Smooth muscle cell (in vitro differentiated cells): ENCODE data around the gene MRPS27. TPM values are rescaled to one million over a fixed set of nuclear protein-coding genes. Genes with fewer than 3 reads are reported as not detected.

Source experiments
- DNase-seq: peaks from one replicate; lab custom pipeline; 2025; ENCODE audit not compliant: unreplicated experiment; lab: John Stamatoyannopoulos, UW
- H2AFZ ChIP-seq: fragments of 200-600 bp; sonication (generic); 2 replicates; pipeline ENCODE4 v1.6.0; 2016; ENCODE audit warnings: antibody characterized with exemption, low read depth, mild to moderate bottlenecking
- H3F3A ChIP-seq: fragments of 200-600 bp; sonication (generic); 2 replicates; pipeline ENCODE4 v1.6.0; 2017; ENCODE audit warnings: antibody characterized with exemption, low read depth
- H3K27ac ChIP-seq: fragments of 200-600 bp; sonication (generic); 2 replicates; pipeline ENCODE4 v1.5.1; 2016; ENCODE audit warnings: low read depth, mild to moderate bottlenecking
- H3K27me3 ChIP-seq: fragments of 200-600 bp; sonication (generic); 2 replicates; pipeline ENCODE4 v1.6.1; 2016; ENCODE audit warnings: low read depth, mild to moderate bottlenecking
- H3K36me3 ChIP-seq: fragments of 200-600 bp; sonication (generic); 2 replicates; pipeline ENCODE4 v1.5.1; 2016; ENCODE audit warnings: low read depth
- H3K4me1 ChIP-seq: fragments of 200-600 bp; sonication (generic); 2 replicates; pipeline ENCODE4 v1.5.1; 2016; ENCODE audit warnings: low read depth
- H3K4me2 ChIP-seq: fragments of 200-600 bp; sonication (generic); 2 replicates; pipeline ENCODE4 v1.6.0; 2016; ENCODE audit warnings: mild to moderate bottlenecking
- H3K4me3 ChIP-seq: fragments of 200-600 bp; sonication (generic); 2 replicates; pipeline ENCODE4 v1.5.1; 2016; ENCODE audit warnings: mild to moderate bottlenecking
- H3K79me2 ChIP-seq: fragments of 200-600 bp; sonication (generic); 2 replicates; pipeline ENCODE4 v1.6.0; 2016; ENCODE audit warnings: low read depth, mild to moderate bottlenecking
- H3K9ac ChIP-seq: fragments of 200-600 bp; sonication (generic); 2 replicates; pipeline ENCODE4 v1.6.0; 2016; ENCODE audit warnings: low read depth
- H3K9me3 ChIP-seq: fragments of 200-600 bp; sonication (generic); replicated peaks from 2 replicates; pipeline ENCODE4 v1.5.1; 2016; ENCODE audit warnings: low read depth
- H4K20me1 ChIP-seq: fragments of 200-600 bp; sonication (generic); 2 replicates; pipeline ENCODE4 v1.6.0; 2016; ENCODE audit warnings: low read depth
- WGBS: methylation state at CpG from one replicate; pipeline ENCODE4 v1.1.7; 2016; ENCODE audit warnings: low lambda C conversion rate; 5-methylcytosine and 5-hydroxymethylcytosine counted together
- polyA plus RNA-seq: library from polyadenylated mRNA; unstranded; fragments of >200 nt; fragmentation: Nextera tagmentation; extraction: Ambion mirVana; gene quantifications from 2 replicates; pipeline ENCODE4 v1.2.1, GENCODE V29; 2016
- total RNA-seq: library from RNA; depleted of rRNA; stranded (reverse); fragments of >200 nt; gene quantifications from 2 replicates; pipeline ENCODE4 v1.2.3, GENCODE V29; 2014
- TF ChIP-seq, protein P1 (sequence below): fragments of 200-600 bp; sonication (generic); IDR thresholded peaks from 2 replicates; pipeline ENCODE4 v1.5.1; 2017; ENCODE audit warnings: borderline replicate concordance, mild to moderate bottlenecking, antibody characterized with exemption; ENCODE audit not compliant: insufficient read depth, poor library complexity, severe bottlenecking

The MRPS27 gene
- total and polyA plus RNA-seq, 2 experiments from 2014 or later: 36.7 to 38.3 TPM

- WGBS: 79% methylated on average over 5 of the region's 5 CpGs
- H4K20me1 ChIP-seq: no peaks in the 10 kb centered on the region
- peaks cover 27% of the 10 kb centered on the region for H3F3A ChIP-seq
- no peak overlapping the region for H3K9ac ChIP-seq
- no peaks in the 10 kb centered on the region for H3K36me3 ChIP-seq
- H3K4me3 ChIP-seq: no peak overlapping the region
- H3K9me3 ChIP-seq: no peaks in the 10 kb centered on the region
- TF ChIP-seq, protein P1, sequence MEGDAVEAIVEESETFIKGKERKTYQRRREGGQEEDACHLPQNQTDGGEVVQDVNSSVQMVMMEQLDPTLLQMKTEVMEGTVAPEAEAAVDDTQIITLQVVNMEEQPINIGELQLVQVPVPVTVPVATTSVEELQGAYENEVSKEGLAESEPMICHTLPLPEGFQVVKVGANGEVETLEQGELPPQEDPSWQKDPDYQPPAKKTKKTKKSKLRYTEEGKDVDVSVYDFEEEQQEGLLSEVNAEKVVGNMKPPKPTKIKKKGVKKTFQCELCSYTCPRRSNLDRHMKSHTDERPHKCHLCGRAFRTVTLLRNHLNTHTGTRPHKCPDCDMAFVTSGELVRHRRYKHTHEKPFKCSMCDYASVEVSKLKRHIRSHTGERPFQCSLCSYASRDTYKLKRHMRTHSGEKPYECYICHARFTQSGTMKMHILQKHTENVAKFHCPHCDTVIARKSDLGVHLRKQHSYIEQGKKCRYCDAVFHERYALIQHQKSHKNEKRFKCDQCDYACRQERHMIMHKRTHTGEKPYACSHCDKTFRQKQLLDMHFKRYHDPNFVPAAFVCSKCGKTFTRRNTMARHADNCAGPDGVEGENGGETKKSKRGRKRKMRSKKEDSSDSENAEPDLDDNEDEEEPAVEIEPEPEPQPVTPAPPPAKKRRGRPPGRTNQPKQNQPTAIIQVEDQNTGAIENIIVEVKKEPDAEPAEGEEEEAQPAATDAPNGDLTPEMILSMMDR: no peak
- H3K79me2 ChIP-seq: peaks cover 15% of the 10 kb centered on the region
- H3K4me2 ChIP-seq: no peak overlapping the region
- DNase-seq: no peak
- H3K27me3 ChIP-seq: no peaks in the 10 kb centered on the region
- peaks cover 82% of the 10 kb centered on the region for H3K4me1 ChIP-seq
- no peak overlapping the region for H3K27ac ChIP-seq
- no peak overlapping the region for H2AFZ ChIP-seq
Observed at GRCh38 chr5:72241346-72242003, 78.6 kb downstream of the MRPS27 start.

DNA sequence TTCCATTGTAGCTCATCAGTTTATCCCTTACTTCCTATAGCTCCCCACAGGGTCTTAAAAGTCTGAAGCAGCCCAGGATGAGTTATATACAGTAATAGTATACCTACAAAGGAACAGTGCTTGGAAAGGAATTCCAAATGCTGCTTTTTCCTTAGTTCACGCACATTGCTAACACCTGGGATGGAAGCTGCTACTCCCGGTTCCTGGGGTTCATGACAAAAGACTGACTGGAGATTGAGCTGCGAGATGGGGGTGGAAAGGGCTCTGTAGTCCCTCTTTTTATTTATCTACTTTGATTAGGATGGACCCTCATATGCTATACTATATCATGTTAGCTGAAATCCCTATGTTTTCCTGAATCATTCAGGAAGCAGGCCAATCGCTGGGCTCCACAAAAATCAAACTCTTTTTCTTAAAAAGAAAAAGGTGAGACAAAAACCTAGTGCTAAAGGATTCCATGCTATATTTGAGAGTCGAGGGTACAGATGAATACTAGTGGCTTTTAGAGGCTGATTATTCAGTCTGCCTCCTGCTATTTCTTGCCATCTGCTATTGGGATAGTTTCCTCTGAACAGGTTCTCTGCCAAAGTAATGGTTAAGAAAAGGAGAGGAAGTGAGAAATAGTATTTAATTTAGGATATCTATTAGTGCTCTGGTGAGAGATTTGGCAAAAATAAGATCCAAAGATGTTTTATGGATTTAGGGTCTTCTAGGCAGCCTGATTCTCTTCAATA is 81.2 kb downstream of the MRPS27 start:
- no peak overlapping the region for H2AFZ ChIP-seq
- H3K9me3 ChIP-seq: no peaks in the 10 kb centered on the region
- peaks cover 73% of the 10 kb centered on the region for H3K4me1 ChIP-seq
- H3K9ac ChIP-seq: no peak overlapping the region
- H3K4me2 ChIP-seq: peak overlapping the region; percentile 37
- no peak for DNase-seq
- WGBS: 76% methylated on average over 5 of the region's 5 CpGs
- H3K79me2 ChIP-seq: peaks cover 15% of the 10 kb centered on the region
- H3K36me3 ChIP-seq: no peaks in the 10 kb centered on the region
- H3K4me3 ChIP-seq: no peak overlapping the region
- peaks cover 14% of the 10 kb centered on the region for H3F3A ChIP-seq
- TF ChIP-seq, protein P1: no peak
- peak overlapping the region; percentile 39 for H3K27ac ChIP-seq
- H4K20me1 ChIP-seq: no peaks in the 10 kb centered on the region
- no peaks in the 10 kb centered on the region for H3K27me3 ChIP-seq

GRCh38 chr5:72237879-72238278 is 82.2 kb downstream of the MRPS27 start:
- Histone ChIP-seq H4K20me1 (no peaks in the 10 kb centered on the region), H3K4me3 (no peak overlapping the region), H2AFZ (no peak overlapping the region), H3K27ac (no peak overlapping the region), H3K36me3 (no peaks in the 10 kb centered on the region), H3K9ac (no peak overlapping the region), H3K4me1 (peaks cover 64% of the 10 kb centered on the region), H3F3A (peaks cover 22% of the 10 kb centered on the region), H3K9me3 (no peaks in the 10 kb centered on the region), H3K4me2 (peak overlapping the region; percentile 5), H3K27me3 (no peaks in the 10 kb centered on the region), H3K79me2 (peaks cover 5% of the 10 kb centered on the region)
- WGBS: 87% methylated on average over 3 of the region's 3 CpGs
- TF ChIP-seq, protein P1: no peak
- DNase-seq: no peak
